Hematopoietic multipotent progenitor cell (in vitro differentiated cells): Measurements from ENCODE around the gene SMTN. TPM values are rescaled to one million over a fixed set of nuclear protein-coding genes. Genes with fewer than 3 reads are reported as not detected.
"Not testable (repeated sequence)": the region's sequence is repeated elsewhere in the genome, so short reads cannot be mapped to it uniquely, and the experiment has no call there.

ENCODE experiments used
- DNase-seq, 3 donors: peaks; one replicate each; pipeline ENCODE4 v3.0.0-alpha.2; 2011 to 2015; ENCODE audit warnings: low read depth in 2 of 3, low spot score in 2 of 3
- total RNA-seq: library from RNA; depleted of rRNA; stranded (reverse); fragments of >200 nt; gene quantifications from one replicate; pipeline ENCODE4 v1.2.3, GENCODE V29; 2012

SMTN gene
- total RNA-seq, 1 donor: 6.2 TPM

DNA sequence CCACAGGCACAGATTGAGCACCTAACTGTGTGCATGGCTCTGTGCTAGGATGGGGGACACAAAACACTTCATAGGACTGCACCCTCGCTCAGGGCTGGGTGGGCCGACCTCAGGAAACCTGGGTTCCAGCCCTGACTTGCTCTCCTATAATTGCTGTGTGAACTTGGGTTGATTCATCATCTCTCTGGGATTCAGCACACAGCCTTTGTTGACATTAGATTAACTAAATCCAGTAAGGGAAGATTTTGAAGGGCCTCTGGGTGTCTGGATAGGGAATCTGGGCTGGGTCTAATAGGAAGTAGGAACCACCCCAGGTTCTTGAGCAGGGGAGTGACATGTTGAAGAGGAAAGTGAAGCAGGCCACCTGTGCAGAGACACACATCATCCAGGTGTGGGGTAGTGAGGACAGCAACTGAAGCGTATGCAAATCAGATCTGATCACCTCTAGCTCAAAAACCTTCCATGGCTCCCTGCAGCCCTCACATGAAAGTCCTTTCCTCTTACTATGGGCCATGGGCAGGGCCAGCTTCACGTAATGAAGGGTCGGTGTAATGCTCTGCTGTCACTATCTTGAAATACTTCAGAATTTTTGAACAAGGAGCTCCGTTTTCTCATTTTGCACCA, 11.3 kb upstream of the SMTN start:
- not testable (repeated sequence) for DNase-seq

DNA sequence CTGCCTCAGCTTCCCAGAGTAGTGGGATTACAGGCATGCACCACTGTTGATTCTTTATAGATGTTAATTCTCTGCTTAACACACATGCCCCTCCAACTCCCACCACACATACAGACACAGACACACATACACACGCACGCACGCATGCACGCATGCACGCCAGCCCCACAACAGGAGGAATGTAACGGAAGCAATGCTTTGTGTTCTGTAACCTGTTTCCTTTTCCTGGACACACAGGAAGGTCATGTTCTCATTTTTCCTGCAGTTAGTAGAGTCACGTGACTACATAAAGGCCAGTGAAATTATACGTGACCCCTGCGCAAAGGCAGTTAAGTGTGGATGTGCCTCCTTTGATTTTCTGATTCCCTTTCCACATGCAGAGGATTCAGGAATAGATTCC, 8.0 kb upstream of the SMTN start:
- not testable (repeated sequence) for DNase-seq

DNA sequence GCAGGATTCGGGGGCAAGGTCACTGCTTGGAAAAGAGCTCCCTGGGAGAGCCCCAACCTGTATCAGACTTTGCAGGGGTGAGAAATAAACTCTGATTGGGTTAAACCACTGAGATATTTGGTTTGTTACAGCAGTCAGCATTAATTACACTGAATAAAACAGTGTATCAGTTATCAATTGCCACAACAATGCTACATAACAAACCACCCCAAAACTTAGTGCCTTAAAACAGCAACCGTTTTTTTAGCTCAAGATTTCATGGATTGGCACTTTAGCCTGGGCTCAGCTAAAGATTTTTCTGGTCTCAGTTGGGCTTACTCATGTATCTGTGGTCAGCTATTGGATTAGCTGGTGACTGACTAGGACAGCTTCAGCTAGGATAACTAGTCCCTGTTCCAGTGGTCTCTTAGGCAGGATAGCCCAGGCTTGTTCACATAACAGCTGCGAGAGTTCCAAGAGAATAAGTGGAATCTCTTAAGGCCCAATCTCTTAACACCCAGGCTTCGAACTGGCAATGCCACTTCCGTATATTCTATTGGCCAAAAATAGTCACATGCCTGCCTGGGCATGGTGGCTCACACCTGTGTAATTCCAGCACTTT, 7.5 kb upstream of the SMTN start:
- not testable (repeated sequence) for DNase-seq

DNA sequence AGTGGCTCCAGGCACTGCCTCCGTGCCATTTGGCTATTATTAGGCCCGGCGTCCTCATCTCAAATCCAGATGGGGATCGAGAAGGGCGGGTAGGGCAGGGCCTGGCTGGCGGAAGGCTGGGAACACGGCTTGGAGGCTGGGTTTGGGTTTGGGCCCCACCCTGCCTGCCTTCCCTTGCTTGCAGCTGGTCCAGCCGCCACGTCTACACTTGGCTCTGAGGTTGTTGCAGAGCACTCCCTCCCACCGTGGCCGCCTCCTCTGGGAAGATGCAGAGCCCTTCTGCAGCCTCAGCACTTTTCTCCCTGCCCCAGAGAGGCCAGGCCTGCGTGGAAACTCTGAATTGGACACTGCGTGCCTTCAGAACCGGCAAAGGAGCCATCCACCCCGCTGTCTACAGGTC, 5.2 kb upstream of the SMTN start:
- no peak for DNase-seq

DNA sequence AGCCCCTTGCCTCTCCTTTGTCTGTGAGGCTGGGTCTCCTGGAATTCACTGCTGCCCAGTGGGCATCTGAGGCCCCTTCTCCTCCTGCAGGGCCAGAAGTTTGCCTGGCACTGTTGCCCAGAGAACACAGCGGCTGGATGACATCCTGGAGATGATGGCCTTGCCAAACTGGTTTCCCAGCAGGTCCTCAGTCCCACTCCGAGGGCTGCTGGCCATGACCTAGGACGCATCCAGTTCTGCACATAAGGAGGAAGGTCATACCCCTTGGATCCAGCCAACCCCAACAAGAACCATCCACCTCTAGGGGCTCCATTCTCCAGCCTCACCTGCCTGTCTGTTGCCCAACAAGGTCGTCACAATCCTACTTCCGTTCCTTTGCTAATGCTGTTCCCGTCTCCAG, 3.4 kb upstream of the SMTN start:
- DNase-seq: no peak

DNA sequence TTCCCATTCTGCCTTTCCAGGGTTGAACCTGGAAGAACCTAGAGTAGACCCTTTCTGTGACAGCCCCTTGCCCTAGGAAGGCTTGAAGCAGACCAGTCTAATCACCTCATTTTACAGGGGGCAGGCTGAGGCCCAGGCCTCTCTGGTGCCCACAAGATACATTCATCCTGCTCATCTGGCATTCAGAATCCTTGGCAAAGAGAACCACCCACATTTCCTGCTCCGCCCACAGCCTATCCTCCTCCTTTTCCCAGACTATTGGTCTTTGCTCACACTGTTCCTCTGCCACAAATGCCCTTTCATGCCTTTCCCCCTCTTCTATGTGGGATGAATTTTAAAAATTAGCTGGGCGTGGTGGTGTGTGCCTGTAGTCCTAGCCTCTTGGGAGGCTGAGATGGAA, 2.7 kb upstream of the SMTN start:
- DNase-seq: not testable (repeated sequence)

DNA sequence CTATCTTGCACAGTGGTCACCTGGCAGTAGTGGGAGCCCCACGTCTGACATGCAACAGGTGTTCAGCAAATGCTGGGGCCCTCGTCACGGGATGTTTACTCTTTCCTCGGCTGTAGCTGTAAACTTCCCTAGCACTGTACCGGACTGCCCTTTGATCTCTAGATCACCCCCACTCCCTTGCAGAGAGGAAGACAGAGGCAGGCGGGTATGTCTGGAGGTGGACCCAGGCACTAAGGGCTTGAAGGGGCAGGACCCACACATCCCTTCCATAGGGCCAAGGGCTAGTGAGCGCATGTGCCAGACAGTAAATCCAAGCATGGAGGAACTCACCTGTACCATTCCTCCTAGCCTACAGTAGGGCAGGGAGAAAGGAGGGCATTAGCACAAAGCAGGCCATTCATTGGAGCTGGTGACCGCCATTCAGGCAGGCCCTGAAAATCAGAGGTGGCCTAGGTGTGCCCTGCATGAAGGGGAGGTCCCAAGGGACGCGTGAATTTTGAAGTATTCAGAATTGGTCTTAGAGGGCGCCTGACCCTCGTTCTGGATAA, 1.9 kb upstream of the SMTN start:
- DNase-seq: no peak

DNA sequence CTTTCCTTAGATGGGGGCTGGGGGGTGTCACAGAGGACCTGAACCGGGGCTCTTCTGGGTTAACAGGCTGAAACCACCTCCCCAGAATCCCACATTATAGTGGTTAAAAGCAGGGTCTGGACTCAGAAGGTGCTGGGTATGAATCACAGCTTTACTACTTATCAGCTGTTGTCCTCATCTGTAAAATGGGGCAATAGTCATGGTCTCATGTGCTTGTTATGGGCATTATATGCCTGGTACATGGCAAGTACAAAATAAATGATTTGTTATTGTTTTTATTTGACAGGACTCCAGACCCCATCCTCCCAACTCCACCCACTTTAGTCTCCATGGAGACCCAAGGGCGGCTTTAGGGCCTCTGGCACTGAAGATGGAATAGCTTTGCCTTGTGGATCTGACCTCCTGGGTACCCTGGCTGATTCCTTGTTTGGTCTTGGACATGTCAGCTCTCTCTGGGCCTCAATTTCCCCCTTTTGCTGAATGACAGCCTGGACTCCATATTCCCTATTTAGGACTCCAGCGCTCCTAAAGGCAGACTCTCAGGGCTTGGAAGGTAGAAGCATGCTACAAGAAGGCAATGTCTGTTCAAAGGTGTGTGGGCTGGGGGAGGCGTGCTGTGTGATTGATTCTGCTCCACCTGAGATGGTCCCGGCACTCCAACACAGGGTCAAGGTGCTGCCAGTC, 812 bp upstream of the SMTN start:
- DNase-seq: peak in 1 of 3 donors; percentile 28

DNA sequence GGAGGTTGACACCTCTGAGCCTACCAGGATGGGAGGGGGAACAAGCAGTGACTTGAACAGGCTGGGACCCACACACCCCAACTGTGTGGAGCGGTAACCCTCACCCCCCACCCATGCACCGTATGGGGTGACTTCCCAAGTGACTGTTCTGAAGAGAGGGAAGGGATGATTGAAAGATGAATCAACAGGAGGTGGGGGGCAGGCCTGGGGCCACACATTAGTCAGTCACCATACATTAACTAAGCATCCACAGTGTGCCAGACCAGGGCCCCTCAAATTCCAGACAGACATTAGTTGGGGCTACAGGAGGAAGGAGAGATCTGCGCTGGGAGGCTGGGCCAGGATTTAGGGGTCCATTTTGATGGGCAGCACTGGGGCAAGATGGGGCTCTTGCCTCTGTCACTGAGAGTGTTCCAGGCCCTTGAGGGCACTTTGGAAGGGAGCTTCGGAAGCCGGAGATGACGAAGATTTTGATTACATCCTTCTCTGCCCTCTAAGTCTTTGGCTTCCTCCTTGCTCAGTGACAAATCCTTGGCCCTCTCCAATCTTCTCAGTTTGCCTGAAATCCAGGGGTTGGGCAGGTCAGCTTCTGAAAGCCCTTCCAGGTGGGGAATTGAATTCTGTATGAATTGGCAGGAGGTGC, 966 bp downstream of the SMTN start:
- no peak for DNase-seq

DNA sequence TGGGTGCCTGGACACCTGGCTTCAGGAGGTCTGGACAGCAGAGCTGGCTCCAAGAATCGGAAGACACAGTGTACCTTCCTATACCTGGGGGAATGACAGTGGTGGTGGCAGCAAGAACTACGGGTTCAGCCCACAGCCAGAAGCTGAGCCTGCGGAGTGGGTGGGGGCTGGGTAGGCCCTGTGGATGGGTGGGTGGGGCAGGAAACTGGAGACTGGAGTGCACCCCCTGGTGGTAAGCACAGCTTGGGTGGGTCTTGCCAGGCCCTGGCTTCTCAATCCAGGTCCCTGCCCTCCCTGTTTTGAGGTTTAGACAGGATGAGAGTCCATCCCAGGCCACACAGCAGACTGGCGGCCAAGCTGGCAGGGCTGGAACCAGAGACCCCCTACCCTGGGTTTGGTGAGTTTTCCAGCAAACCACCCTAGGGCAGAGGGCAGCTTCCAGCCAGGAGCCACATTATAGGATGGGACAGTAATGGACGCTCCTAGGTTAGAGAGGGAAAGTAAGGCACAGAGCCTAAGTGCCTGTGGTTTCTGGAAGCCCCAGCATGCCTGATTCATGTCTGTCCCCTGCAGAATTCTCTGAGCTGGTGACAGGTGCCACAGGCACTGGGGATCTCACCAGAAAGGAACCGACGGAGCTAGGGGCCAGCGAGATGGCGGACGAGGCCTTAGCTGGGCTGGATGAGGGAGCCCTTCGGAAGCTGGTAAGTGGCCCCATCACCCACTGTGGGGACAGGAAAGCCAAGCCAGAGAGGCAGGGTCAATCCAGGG, 1.7 kb downstream of the SMTN start:
- peak in 2 of 3 donors; percentile 65 to 75 for DNase-seq

DNA sequence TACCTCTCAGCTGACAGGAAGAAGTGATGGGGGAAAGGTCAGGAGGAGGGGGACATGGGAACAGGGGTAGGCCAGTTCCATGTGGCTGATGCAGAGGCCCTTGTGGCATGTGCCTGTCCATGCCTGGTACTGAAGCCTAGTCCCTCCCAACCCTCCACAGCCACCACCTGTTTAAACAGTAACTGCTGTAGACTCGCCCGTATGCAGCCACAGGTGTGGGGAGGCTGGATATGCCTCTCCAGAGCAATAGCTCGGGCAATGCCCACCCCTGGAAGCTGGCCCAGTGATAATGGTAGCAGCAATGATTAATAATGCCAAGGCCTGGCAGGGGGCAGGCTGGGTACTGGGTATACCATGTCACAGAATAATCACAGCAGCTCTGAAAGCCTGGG, 2.3 kb downstream of the SMTN start:
- no peak for DNase-seq

DNA sequence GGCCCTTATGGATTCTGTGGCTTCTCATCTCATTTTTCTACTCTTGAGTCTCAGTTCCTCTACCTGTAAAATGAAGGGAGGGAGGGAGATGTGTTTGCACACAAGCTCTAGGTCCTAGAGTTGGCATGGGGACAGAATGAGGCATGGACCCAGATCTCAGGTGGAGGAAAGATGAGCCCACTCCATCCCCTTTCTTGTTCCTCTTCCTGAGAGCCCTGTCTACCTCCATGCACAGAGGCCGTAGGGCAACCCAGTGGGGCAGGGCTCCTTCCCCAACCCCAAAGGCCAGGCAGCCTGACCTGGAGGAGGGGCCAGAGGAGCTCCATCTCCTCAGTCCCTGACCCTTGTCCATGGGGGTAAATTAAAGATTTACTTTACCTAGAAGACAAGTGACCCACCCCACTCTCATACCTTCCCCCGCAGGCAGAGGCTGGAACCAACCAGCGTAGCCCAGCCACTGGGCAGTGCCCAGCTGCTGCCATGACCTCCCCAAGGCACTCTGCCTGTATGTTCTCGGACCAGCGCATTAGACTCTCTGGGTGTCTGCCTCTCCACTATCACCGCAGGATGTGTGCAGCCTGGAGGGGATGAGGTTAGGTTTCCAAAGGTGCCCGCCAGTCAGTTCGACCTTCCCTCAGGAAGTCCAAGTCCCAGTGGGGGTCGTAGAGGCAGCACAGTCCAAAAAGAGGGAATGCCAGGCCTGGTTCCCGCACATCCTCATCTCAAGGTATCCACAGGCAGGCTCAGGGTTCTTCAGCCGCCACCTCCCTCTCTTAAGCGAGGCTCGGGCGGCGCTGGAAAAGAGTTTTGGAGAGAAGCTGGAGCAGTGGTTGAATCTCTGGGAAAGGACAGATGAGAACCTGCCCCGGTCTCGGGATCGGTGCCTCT, 3.0 kb downstream of the SMTN start:
- DNase-seq: peak in 1 of 3 donors; percentile 16

DNA sequence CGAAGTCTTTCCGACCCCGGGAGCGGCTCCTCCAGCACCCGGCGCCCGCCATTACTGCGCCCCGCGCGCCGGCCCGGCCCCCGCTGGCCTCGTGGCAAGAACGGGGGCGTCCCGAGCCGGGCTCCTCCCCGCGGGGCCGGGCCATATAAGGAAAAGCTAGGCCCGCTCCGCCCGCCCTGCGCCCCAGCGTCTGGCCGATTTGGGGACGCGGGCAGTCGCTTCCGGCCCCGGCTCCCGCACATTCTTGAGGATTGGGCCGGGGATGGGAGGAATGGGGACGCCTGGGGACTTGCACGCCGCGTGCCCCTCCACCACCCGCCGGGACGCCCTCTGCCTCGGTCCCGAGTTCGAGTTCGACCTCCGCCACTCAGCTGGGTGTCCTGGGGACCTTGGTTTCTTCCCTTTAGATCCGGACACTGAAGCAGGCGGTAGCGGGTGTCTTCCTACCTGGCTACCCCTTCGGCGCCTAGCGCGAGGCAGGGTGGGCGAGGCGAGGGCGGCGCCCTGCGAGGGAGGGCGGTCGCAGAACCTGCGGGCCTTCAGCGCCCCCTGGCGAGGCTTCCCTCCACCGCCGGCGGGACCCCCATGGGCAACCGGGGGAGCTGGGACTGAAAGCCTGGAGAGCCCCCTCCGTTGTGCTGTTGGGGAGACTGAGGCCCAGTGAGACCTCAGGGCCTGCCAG, 3.8 kb downstream of the SMTN start:
- peak; percentile 53 to 88 (median 79) for DNase-seq

DNA sequence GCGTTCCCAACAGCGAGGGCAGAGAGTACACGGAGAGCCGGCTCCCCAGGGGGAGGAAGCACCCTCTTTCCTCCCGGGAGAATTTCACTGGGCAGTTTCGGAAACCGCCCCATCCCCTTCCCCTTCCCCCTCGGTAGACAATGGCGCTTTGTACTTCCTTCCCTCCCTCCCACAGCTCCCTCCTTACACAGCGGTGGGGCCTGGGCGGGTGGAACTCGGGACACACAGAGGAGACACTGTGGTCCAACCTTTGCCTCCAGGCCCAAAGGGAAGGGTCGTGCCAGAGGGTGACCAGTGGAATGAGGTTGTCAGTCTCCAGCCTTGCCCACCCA, 4.3 kb downstream of the SMTN start:
- DNase-seq: no peak

DNA sequence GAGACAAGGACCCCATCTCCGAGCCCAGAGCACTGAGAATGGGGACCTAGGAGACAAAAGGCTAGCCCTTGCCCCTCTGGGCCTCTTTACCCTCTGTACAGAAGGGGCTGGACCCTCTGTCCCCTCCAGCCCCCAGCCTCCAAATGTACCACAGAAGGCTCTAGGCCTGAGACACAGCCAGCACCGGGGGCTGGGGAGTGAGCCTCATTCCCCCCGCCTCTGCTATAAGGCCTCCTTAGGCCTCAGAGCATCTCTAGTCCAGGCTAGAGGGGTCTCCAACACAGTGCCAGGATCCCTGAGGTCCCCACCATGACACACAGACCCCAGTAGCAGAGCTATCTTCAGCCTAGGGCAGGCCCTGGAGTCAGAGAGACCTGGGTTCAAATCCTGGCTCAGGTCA, 4.8 kb downstream of the SMTN start:
- DNase-seq: no peak

DNA sequence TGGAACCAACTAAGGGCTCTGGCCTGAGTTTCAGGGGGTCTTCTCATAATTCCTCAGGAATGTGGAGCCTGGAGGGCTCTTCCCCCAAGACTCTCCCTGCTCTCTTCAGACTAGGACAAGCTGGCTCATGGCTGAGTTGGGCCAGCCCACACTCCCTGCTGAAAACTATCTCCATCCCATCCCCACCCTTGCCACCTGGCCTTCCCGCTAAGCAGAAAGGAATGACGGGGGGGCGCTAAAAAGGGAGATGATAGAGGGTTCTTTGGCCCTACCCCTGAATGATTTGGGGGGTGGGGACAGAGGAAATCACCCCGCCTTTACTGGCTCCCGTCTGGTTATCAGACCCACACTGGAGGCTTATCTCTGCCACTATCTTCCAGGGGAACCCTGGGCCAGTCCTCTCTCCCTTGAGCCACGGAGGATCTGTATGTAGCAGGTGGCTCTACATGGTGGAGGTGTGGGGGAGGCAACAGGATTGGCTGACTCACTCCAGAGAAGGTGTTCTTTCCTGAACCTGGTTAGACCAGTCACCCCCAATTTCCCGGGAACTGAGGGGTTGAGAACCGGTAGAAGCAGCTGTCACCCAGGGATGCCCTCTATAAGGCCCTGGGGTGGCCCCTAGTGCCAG, 5.7 kb downstream of the SMTN start:
- DNase-seq: no peak

DNA sequence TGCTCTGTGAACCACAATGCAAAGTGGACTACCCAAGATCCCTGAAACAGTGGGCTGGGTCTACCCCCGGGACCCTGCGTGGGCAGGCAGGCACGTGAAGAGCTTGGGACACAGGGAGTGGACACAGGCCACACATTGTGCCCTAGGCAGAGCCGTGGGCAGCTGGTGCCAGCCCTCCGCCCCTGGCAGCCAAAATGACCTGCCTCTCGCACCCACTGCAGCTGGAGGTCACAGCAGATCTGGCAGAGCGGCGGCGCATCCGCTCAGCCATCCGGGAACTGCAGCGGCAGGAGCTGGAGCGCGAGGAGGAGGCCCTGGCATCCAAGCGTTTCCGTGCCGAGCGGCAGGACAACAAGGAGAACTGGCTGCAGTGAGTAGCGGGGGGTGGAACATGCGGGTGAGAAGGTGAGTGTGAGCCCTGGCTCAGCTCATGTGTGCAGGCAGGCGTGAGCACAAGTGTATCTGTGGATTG, 6.7 kb downstream of the SMTN start:
- no peak for DNase-seq

DNA sequence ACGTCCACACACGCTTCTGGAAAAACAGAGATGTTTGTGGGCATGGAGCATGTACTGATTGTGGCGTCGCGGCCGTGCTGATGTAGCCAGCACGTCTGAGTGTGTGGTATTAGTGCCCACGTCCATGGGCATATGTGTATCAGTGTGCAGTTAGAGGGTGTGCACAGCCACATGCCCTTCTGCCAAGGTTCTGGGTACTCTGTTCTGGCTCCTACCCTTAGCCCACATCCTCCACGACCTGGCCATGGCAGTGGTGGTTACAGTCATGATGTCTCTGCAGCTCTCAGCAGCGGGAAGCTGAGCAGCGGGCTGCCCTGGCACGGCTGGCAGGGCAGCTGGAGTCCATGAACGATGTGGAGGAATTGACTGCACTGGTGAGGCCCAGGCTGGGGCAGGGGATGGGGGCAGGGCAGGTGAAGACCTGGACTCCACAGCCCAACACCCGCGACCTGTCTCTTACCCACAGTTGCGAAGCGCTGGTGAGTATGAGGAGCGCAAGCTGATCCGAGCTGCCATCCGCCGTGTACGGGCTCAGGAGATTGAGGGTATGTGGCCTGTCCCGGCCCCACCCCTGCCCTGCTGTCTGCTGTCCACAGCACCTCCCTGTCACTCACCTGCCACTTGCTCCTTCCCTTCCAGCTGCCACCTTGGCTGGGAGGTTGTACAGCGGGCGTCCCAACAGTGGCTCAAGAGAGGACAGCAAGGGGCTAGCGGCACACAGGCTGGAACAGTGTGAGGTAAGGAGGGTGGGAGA, 7.3 kb downstream of the SMTN start:
- no peak for DNase-seq
